Trophoblast cell (in vitro differentiated cells and primary cell): ENCODE results near the gene SRI.
A peak's percentile ranks its signal among the peaks of the same experiment; 100 is the strongest.

Experiments used
- DNase-seq, 2 donors: peaks; one replicate each; pipeline ENCODE4 v3.0.0-alpha.2; 2016
- H2AFZ ChIP-seq: 2 replicates; pipeline ENCODE4 v1.6.1; 2013; ENCODE audit warnings: low read length, moderate library complexity, mild to moderate bottlenecking; ENCODE audit not compliant: insufficient read depth, poor library complexity
- H2AK5ac ChIP-seq: 2 replicates; pipeline ENCODE4 v1.6.1; 2013; ENCODE audit warnings: mild to moderate bottlenecking, low read length
- H2BK120ac ChIP-seq: 2 replicates; pipeline ENCODE4 v1.6.1; 2013; ENCODE audit warnings: low read length, mild to moderate bottlenecking, moderate library complexity; ENCODE audit not compliant: insufficient read depth, poor library complexity
- H2BK12ac ChIP-seq: 2 replicates; pipeline ENCODE4 v1.6.1; 2013; ENCODE audit warnings: mild to moderate bottlenecking, low read length, moderate library complexity
- H2BK5ac ChIP-seq: 2 replicates; pipeline ENCODE4 v1.6.1; 2013; ENCODE audit warnings: low read length, low read depth, moderate library complexity, mild to moderate bottlenecking; ENCODE audit not compliant: poor library complexity
- H3K14ac ChIP-seq: 2 replicates; pipeline ENCODE4 v1.6.1; 2013; ENCODE audit warnings: mild to moderate bottlenecking, low read length
- H3K18ac ChIP-seq: 2 replicates; pipeline ENCODE4 v1.6.1; 2013; ENCODE audit warnings: mild to moderate bottlenecking, low read length
- H3K23ac ChIP-seq: 2 replicates; pipeline ENCODE4 v1.6.1; 2013; ENCODE audit warnings: low read length
- H3K27ac ChIP-seq: 2 replicates; pipeline ENCODE4 v1.5.1; 2013; ENCODE audit warnings: low read depth, mild to moderate bottlenecking, inconsistent platforms, low read length, moderate library complexity
- H3K27me3 ChIP-seq: 2 replicates; pipeline ENCODE4 v1.6.1; 2013; ENCODE audit warnings: inconsistent platforms, mild to moderate bottlenecking, low read length, moderate library complexity; ENCODE audit not compliant: insufficient read depth
- H3K36me3 ChIP-seq, 2 experiments: 1 replicate in 1 of 2; 2 replicates in 1 of 2; pipeline ENCODE4 v1.6.1; 2013; ENCODE audit warnings: low read length in 2 of 2, mild to moderate bottlenecking in 2 of 2, moderate library complexity in 1 of 2; ENCODE audit not compliant: insufficient read depth in 2 of 2, control insufficient read depth in 1 of 2
- H3K4ac ChIP-seq: 2 replicates; pipeline ENCODE4 v1.6.1; 2013; ENCODE audit warnings: low read depth, mild to moderate bottlenecking, low read length, moderate library complexity
- H3K4me1 ChIP-seq, 2 experiments: 1 replicate in 1 of 2; 2 replicates in 1 of 2; pipeline ENCODE4 v1.6.1; 2013; ENCODE audit warnings: low read length in 2 of 2, mild to moderate bottlenecking in 2 of 2, moderate library complexity in 1 of 2; ENCODE audit not compliant: insufficient read depth in 2 of 2, control insufficient read depth in 1 of 2
- H3K4me2 ChIP-seq: 2 replicates; pipeline ENCODE4 v1.6.1; 2013; ENCODE audit warnings: inconsistent platforms, mild to moderate bottlenecking, low read length, moderate library complexity
- H3K4me3 ChIP-seq: 2 replicates; pipeline ENCODE4 v1.5.1; 2013; ENCODE audit warnings: mild to moderate bottlenecking, low read depth, low read length, inconsistent platforms
- H3K79me1 ChIP-seq: one replicate; pipeline ENCODE4 v1.6.1; 2013; ENCODE audit warnings: low read length
- H3K79me2 ChIP-seq: 2 replicates; pipeline ENCODE4 v1.6.1; 2013; ENCODE audit warnings: low read length, mild to moderate bottlenecking; ENCODE audit not compliant: control insufficient read depth, insufficient read depth, poor library complexity
- H3K9ac ChIP-seq: 2 replicates; pipeline ENCODE4 v1.6.1; 2013; ENCODE audit warnings: mild to moderate bottlenecking, low read length
- H3K9me3 ChIP-seq: 2 replicates; pipeline ENCODE4 v1.6.1; 2013; ENCODE audit warnings: low read depth, mild to moderate bottlenecking, control low read depth, inconsistent platforms, low read length; ENCODE audit not compliant: insufficient read depth
- H4K12ac ChIP-seq: 2 replicates; pipeline ENCODE4 v1.6.1; 2013; ENCODE audit warnings: low read depth, mild to moderate bottlenecking, low read length, moderate library complexity
- H4K8ac ChIP-seq: 2 replicates; pipeline ENCODE4 v1.6.1; 2013; ENCODE audit warnings: low read depth, mild to moderate bottlenecking, low read length, moderate library complexity
- H4K91ac ChIP-seq: one replicate; pipeline ENCODE4 v1.6.1; 2013; ENCODE audit warnings: low read depth, mild to moderate bottlenecking, low read length, moderate library complexity
- WGBS: extraction: QIAGEN DNeasy Blood & Tissue Kit; methylation state at CpG from one replicate; pipeline ENCODE4 v1.1.7; 2013; ENCODE audit warnings: missing lambda C conversion rate; ENCODE audit not compliant: insufficient read length, insufficient coverage; ENCODE audit errors: extremely low coverage; 5-methylcytosine and 5-hydroxymethylcytosine counted together

Gene SRI

GRCh38 chr7:88176190-88176589 lies 43.6 kb downstream of the SRI start:
- H3K4me3 ChIP-seq: no peak overlapping the region
- H3K79me2 ChIP-seq: no peaks in the 10 kb centered on the region
- no peak overlapping the region for H4K12ac ChIP-seq
- H2BK12ac ChIP-seq: no peak overlapping the region
- no peak overlapping the region for H3K27ac ChIP-seq
- no peak overlapping the region for H3K23ac ChIP-seq
- H2AK5ac ChIP-seq: no peak overlapping the region
- H4K8ac ChIP-seq: no peak overlapping the region
- no peak overlapping the region for H2BK5ac ChIP-seq
- no CpG with 5 or more reads among the region's 5 CpGs for WGBS
- H3K36me3 ChIP-seq: no peaks in the 10 kb centered on the region
- H3K9ac ChIP-seq: no peak overlapping the region
- no peaks in the 10 kb centered on the region for H3K79me1 ChIP-seq
- H4K91ac ChIP-seq: no peak overlapping the region
- no peaks in the 10 kb centered on the region for H3K4me1 ChIP-seq
- no peaks in the 10 kb centered on the region for H3K9me3 ChIP-seq
- DNase-seq: no peak
- H3K4ac ChIP-seq: no peak overlapping the region
- no peak overlapping the region for H3K14ac ChIP-seq
- H2BK120ac ChIP-seq: no peak overlapping the region
- H3K27me3 ChIP-seq: no peaks in the 10 kb centered on the region
- H3K18ac ChIP-seq: no peak overlapping the region
- no peak overlapping the region for H2AFZ ChIP-seq
- H3K4me2 ChIP-seq: no peak overlapping the region

GRCh38 chr7:88172842-88173241 lies 47.0 kb downstream of the SRI start:
- H3K79me2 ChIP-seq: no peaks in the 10 kb centered on the region
- no peaks in the 10 kb centered on the region for H3K36me3 ChIP-seq
- H3K4me2 ChIP-seq: no peak overlapping the region
- H3K27me3 ChIP-seq: no peaks in the 10 kb centered on the region
- H2BK120ac ChIP-seq: no peak overlapping the region
- no peaks in the 10 kb centered on the region for H3K79me1 ChIP-seq
- H3K4me1 ChIP-seq: no peaks in the 10 kb centered on the region
- H4K8ac ChIP-seq: no peak overlapping the region
- H3K9me3 ChIP-seq: no peaks in the 10 kb centered on the region
- no peak overlapping the region for H3K9ac ChIP-seq
- H3K18ac ChIP-seq: no peak overlapping the region
- H3K14ac ChIP-seq: no peak overlapping the region
- H4K91ac ChIP-seq: no peak overlapping the region
- H3K4ac ChIP-seq: no peak overlapping the region
- no peak overlapping the region for H2BK12ac ChIP-seq
- H4K12ac ChIP-seq: no peak overlapping the region
- no peak overlapping the region for H3K27ac ChIP-seq
- no peak overlapping the region for H2AK5ac ChIP-seq
- no CpG with 5 or more reads among the region's 4 CpGs for WGBS
- H3K23ac ChIP-seq: no peak overlapping the region
- H2AFZ ChIP-seq: no peak overlapping the region
- no peak overlapping the region for H3K4me3 ChIP-seq
- DNase-seq: no peak
- H2BK5ac ChIP-seq: no peak overlapping the region

GRCh38 chr7:88169717-88170320 lies 50.0 kb downstream of the SRI start:
- H3K18ac ChIP-seq: no peak overlapping the region
- no peak overlapping the region for H3K4me3 ChIP-seq
- H3K14ac ChIP-seq: no peak overlapping the region
- no peak overlapping the region for H3K4me2 ChIP-seq
- H3K9ac ChIP-seq: no peak overlapping the region
- H2BK12ac ChIP-seq: no peak overlapping the region
- no peak overlapping the region for H2AK5ac ChIP-seq
- H3K36me3 ChIP-seq: no peaks in the 10 kb centered on the region
- WGBS: no CpG with 5 or more reads among the region's 1 CpG
- H3K23ac ChIP-seq: no peak overlapping the region
- DNase-seq: peak in 1 of 2 donors; percentile 58
- H3K79me2 ChIP-seq: no peaks in the 10 kb centered on the region
- H4K12ac ChIP-seq: no peak overlapping the region
- no peak overlapping the region for H3K27ac ChIP-seq
- no peak overlapping the region for H3K4ac ChIP-seq
- H3K4me1 ChIP-seq: no peaks in the 10 kb centered on the region
- no peak overlapping the region for H4K8ac ChIP-seq
- no peak overlapping the region for H2BK120ac ChIP-seq
- no peak overlapping the region for H2BK5ac ChIP-seq
- H2AFZ ChIP-seq: no peak overlapping the region
- H3K79me1 ChIP-seq: no peaks in the 10 kb centered on the region
- no peak overlapping the region for H4K91ac ChIP-seq
- no peaks in the 10 kb centered on the region for H3K27me3 ChIP-seq
- no peaks in the 10 kb centered on the region for H3K9me3 ChIP-seq

- no peak overlapping the region for H2AK5ac ChIP-seq
- H2BK5ac ChIP-seq: no peak overlapping the region
- no peak for DNase-seq
- no peaks in the 10 kb centered on the region for H3K36me3 ChIP-seq
- no peak overlapping the region for H3K23ac ChIP-seq
- H4K12ac ChIP-seq: no peak overlapping the region
- H3K4me1 ChIP-seq: no peaks in the 10 kb centered on the region
- no peaks in the 10 kb centered on the region for H3K79me1 ChIP-seq
- no peak overlapping the region for H3K9ac ChIP-seq
- H2BK120ac ChIP-seq: no peak overlapping the region
- H2BK12ac ChIP-seq: no peak overlapping the region
- no peak overlapping the region for H2AFZ ChIP-seq
- H4K8ac ChIP-seq: no peak overlapping the region
- H3K27me3 ChIP-seq: no peaks in the 10 kb centered on the region
- H3K18ac ChIP-seq: no peak overlapping the region
- H3K4ac ChIP-seq: no peak overlapping the region
- no peak overlapping the region for H3K27ac ChIP-seq
- H4K91ac ChIP-seq: no peak overlapping the region
- no peaks in the 10 kb centered on the region for H3K79me2 ChIP-seq
- H3K9me3 ChIP-seq: no peaks in the 10 kb centered on the region
- H3K4me2 ChIP-seq: no peak overlapping the region
- no CpG with 5 or more reads among the region's 2 CpGs for WGBS
- no peak overlapping the region for H3K4me3 ChIP-seq
- H3K14ac ChIP-seq: no peak overlapping the region
Measured at GRCh38 chr7:88167721-88168120, 52.1 kb downstream of the SRI start.
